Measurements from ENCODE around the gene SKIDA1.

- TF ChIP-seq CTCF (IDR thresholded peaks at IDR 0.05) (no peak), POLR2A (IDR thresholded peaks at IDR 0.05) (no peak)
Observed at GRCh38 chr10:21473541-21473940, 51.9 kb downstream of the SKIDA1 start.
